ENCODE results near the gene CEACAM18. TPM values are rescaled to one million over a fixed set of nuclear protein-coding genes. Genes with fewer than 3 reads are reported as not detected.

Gene CEACAM18
- total RNA-seq, 1 experiment from 2014 or later: not detected

Other genes with a start within 250 kb of the CEACAM18 start
- not detected in 2 replicates for gene SIGLECL1, start 227.5 kb upstream of the CEACAM18 start, total RNA-seq (2022)
- not detected in 2 replicates for gene IGLON5, start 166.9 kb upstream of the CEACAM18 start, total RNA-seq (2022)
- gene VSIG10L, start 136.4 kb upstream of the CEACAM18 start, total RNA-seq (2022): 0.58 and 0.74 TPM in 2 replicates
- 109 and 114 TPM in 2 replicates for gene ETFB, start 112.2 kb upstream of the CEACAM18 start, total RNA-seq (2022)
- 0.79 TPM in 1 of 2 replicates, not detected in the other for gene CLDND2, start 109.5 kb upstream of the CEACAM18 start, total RNA-seq (2022)
- not detected in 2 replicates for gene NKG7, start 105.9 kb upstream of the CEACAM18 start, total RNA-seq (2022)
- gene LIM2, start 90.6 kb upstream of the CEACAM18 start, total RNA-seq (2022): not detected in 2 replicates
- gene C19orf84, start 87.9 kb upstream of the CEACAM18 start, total RNA-seq (2022): not detected in 2 replicates
- gene SIGLEC10, start 60.9 kb upstream of the CEACAM18 start, total RNA-seq (2022): not detected in 2 replicates
- gene SIGLEC8, start 20.1 kb upstream of the CEACAM18 start, total RNA-seq (2022): not detected in 2 replicates
- not detected in 2 replicates for gene SIGLEC12, start 23.3 kb downstream of the CEACAM18 start, total RNA-seq (2022)
- gene SIGLEC6, start 53.1 kb downstream of the CEACAM18 start, total RNA-seq (2022): not detected in 2 replicates
- gene ZNF175, start 92.7 kb downstream of the CEACAM18 start, total RNA-seq (2022): 6.9 and 9.3 TPM in 2 replicates
- not detected in 2 replicates for gene SIGLEC5, start 151.9 kb downstream of the CEACAM18 start, total RNA-seq (2022)
- not detected in 2 replicates for gene SIGLEC14, start 168.3 kb downstream of the CEACAM18 start, total RNA-seq (2022)
- gene SPACA6, start 214.8 kb downstream of the CEACAM18 start, total RNA-seq (2022): 13.1 and 18.1 TPM in 2 replicates
- gene HAS1, start 245.5 kb downstream of the CEACAM18 start, total RNA-seq (2022): 0.34 and 0.42 TPM in 2 replicates